ENCODE data around the gene SH3TC1. TPM values are rescaled to one million over a fixed set of nuclear protein-coding genes. Genes with fewer than 3 reads are reported as not detected.

SH3TC1 gene
- total RNA-seq, 1 donor from 2014 or later, result 5.4 TPM

GRCh38 chr4:8221985-8222384, 22.9 kb downstream of the SH3TC1 start:
- Mint-ChIP-seq H3K9me3 (no peaks in the 10 kb centered on the region), H3K4me1 (ENCODE audit: unreplicated experiment) (peaks cover 36% of the 10 kb centered on the region), H3K27ac (peak overlapping the region; percentile 71), H3K27me3 (no peaks in the 10 kb centered on the region), H3K36me3 (no peaks in the 10 kb centered on the region), H3K4me3 (no peak overlapping the region)
- DNase-seq (ENCODE audit: extremely low spot score, unreplicated experiment), result no peak
- TF ChIP-seq CTCF (conservative IDR thresholded peaks at IDR 0.05), result no peak

- Mint-ChIP-seq H3K9me3 (no peaks in the 10 kb centered on the region), H3K4me3 (no peak overlapping the region), H3K27me3 (no peaks in the 10 kb centered on the region)
Measured at GRCh38 chr4:8222609-8223388, 23.7 kb downstream of the SH3TC1 start.

GRCh38 chr4:8224267-8224974, 25.3 kb downstream of the SH3TC1 start:
- Mint-ChIP-seq H3K36me3 (no peaks in the 10 kb centered on the region), H3K4me3 (peak overlapping the region; percentile 3), H3K27ac (no peak overlapping the region), H3K4me1 (ENCODE audit: unreplicated experiment) (peaks cover 36% of the 10 kb centered on the region), H3K9me3 (no peaks in the 10 kb centered on the region), H3K27me3 (no peaks in the 10 kb centered on the region)
- TF ChIP-seq CTCF (conservative IDR thresholded peaks at IDR 0.05), result no peak
- no peak for DNase-seq (ENCODE audit: extremely low spot score, unreplicated experiment)

More at GRCh38 chr4:8222609-8223388, 23.7 kb downstream of the SH3TC1 start:
- no peak for DNase-seq (ENCODE audit: extremely low spot score, unreplicated experiment)
- Mint-ChIP-seq H3K36me3 (no peaks in the 10 kb centered on the region), H3K27ac (no peak overlapping the region), H3K4me1 (ENCODE audit: unreplicated experiment) (peaks cover 36% of the 10 kb centered on the region)
- no peak for TF ChIP-seq CTCF (conservative IDR thresholded peaks at IDR 0.05)

GRCh38 chr4:8224975-8225625, 26.0 kb downstream of the SH3TC1 start:
- TF ChIP-seq CTCF (conservative IDR thresholded peaks at IDR 0.05), result no peak
- Mint-ChIP-seq H3K36me3 (no peaks in the 10 kb centered on the region), H3K4me1 (ENCODE audit: unreplicated experiment) (peaks cover 31% of the 10 kb centered on the region), H3K9me3 (no peaks in the 10 kb centered on the region), H3K27me3 (no peaks in the 10 kb centered on the region), H3K4me3 (no peak overlapping the region), H3K27ac (no peak overlapping the region)
- DNase-seq (ENCODE audit: extremely low spot score, unreplicated experiment), result no peak

- no peak for TF ChIP-seq CTCF (conservative IDR thresholded peaks at IDR 0.05)
- Mint-ChIP-seq H3K27me3 (no peaks in the 10 kb centered on the region), H3K4me1 (ENCODE audit: unreplicated experiment) (peaks cover 37% of the 10 kb centered on the region), H3K27ac (no peak overlapping the region), H3K4me3 (peak overlapping the region; percentile 52), H3K9me3 (no peaks in the 10 kb centered on the region), H3K36me3 (no peaks in the 10 kb centered on the region)
- DNase-seq (ENCODE audit: extremely low spot score, unreplicated experiment), result no peak
Measured at GRCh38 chr4:8225706-8226443, 26.8 kb downstream of the SH3TC1 start.
